Measurements from ENCODE around the gene IVNS1ABP.

- TF ChIP-seq ZNF879 (CRISPR knock-in tag; IDR thresholded peaks at IDR 0.05) (no peak), NR1H2 (CRISPR knock-in tag; IDR thresholded peaks at IDR 0.05; ENCODE audit: borderline replicate concordance, low read depth) (no peak), CTCF (CRISPR knock-in tag; IDR thresholded peaks at IDR 0.05) (no peak), MAX (IDR thresholded peaks at IDR 0.05) (peak; percentile 61; the same call in 1 of the 2 replicates), FOXJ3 (CRISPR knock-in tag; IDR thresholded peaks at IDR 0.05; ENCODE audit: borderline replicate concordance) (no peak; the same call in 1 of the 2 replicates), ZNF276 (CRISPR knock-in tag; IDR thresholded peaks at IDR 0.05; ENCODE audit: low read depth) (no peak), ZNF124 (CRISPR knock-in tag; IDR thresholded peaks at IDR 0.05) (no peak), SMC3 (IDR thresholded peaks at IDR 0.05; ENCODE audit: low read length) (no peak), KDM1A (CRISPR knock-in tag; IDR thresholded peaks at IDR 0.05) (no peak), ZNF629 (CRISPR knock-in tag; conservative IDR thresholded peaks at IDR 0.05) (no peak), BCL6 (CRISPR knock-in tag; IDR thresholded peaks at IDR 0.05) (peak; percentile 82; the same call in 1 of the 2 replicates), EZH2 (conservative IDR thresholded peaks at IDR 0.05; ENCODE audit: low read depth, low read length) (no peak), GZF1 (CRISPR knock-in tag; IDR thresholded peaks at IDR 0.05) (no peak), ZNF577 (CRISPR knock-in tag; IDR thresholded peaks at IDR 0.05; ENCODE audit: borderline replicate concordance, low read depth) (no peak)
Observed at GRCh38 chr1:185350027-185350442, 33.0 kb upstream of the IVNS1ABP start.

Data from HepG2 (cell line).